ENCODE results near the gene SETD3.
"Not testable (repeated sequence)": the region's sequence is repeated elsewhere in the genome, so short reads cannot be mapped to it uniquely, and the experiment has no call there.

SETD3 gene

DNA sequence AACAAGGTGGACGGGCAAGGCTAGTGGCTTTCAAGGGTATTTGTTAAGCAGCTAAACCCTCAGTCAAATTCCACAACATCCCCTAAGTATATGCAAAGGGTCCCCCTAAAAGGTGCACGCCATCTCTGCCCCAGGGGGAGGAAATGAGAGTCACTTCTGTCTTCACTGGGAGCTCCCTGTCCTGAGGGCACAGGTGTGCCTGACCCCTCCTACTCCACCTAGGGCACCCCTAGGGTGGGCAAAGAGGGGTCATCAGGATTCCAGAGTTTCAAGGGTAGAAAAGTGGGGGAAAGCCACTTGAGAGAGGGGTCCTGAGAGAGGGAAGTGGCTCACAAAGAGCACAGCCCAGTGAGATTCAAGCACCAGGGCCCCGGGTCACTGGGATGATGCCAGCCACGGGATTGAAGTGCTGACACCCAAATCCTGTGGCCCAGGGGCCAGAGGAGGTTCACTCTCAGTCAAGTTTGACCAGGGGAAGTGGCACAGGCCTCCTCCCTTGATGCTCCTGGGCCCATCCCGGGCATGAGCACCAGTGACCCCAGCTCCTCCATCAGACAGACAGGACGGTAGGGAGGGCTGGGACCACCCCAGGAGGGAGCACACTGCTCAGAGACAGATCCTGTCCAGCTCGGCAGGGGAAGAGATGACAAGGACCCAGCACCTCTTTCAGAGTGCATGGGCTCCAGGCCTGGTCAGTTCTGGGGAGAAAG lies 126.3 kb downstream of the SETD3 start:
- no peak for DNase-seq

DNA sequence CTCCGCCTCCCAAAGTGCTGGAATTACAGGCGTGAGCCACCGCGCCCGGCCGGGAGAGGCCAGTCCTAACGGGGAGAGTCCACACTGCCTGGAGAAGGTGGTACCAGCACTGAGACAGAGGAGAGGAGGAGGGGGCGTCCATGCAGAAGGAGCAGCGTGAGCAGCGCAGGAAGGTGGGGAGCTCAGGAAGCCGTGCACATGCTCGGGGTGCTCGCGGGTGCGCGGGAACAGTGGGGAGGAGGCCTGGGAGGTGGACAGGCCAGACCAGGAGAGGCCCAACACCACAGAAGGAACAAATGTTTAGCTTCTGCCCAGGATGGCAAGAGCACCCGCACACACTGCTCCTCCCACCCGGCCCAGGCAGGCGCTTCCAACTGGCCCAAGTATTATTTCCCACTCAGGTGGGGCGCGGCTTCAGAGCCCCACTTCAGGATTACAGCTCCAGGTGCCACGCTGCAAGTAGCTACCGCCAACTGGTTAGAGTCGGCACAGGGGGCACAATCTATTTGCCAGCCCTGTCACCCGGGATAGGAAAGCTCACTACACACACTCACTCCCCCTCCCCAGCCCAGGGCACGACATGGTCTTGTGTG lies 127.9 kb downstream of the SETD3 start:
- no peak for DNase-seq

- DNase-seq = no peak
Observed at GRCh38 chr14:99351166-99352007, 129.3 kb downstream of the SETD3 start.

GRCh38 chr14:99350751-99351150 lies 129.9 kb downstream of the SETD3 start:
- no peak for DNase-seq

GRCh38 chr14:99349721-99350495 lies 130.8 kb downstream of the SETD3 start:
- no peak for DNase-seq

DNA sequence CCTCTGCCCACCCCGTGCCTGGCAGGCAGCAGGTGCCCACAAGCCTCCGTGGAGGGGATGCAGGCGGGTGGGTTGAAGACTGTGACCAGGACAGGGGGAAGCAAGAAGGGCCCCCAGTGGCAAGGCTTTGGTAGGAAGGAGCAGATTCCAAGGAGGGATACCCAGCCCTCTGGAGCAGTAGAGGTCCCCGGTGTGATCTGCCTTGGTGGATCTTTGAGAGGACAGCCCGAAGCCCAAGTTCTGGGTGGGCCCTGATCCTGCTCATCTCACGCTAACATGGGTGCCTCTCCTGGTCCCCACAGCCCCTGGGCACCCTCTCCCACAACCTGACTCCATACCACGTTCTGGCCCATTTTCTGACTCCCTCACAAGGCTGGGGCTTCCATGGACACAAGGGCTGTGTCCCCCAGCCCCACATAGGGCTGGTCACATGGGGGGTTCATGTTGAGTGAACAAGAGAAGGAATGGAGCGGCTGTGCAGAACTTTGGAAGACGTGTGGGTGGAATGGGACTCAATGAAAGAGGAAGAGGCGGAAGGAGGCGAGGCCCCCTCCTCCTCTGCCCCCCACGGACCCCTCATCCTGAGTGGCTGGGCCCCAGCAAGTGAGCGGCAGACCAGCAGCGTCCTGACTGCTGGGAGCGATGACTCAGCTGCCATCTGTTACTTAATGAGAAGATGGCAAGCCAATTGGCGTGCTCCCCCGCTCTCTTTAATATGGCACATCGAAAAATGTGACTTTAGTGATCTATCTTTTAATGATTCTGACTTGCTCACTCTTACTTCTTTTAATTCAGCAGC lies 131.6 kb downstream of the SETD3 start:
- DNase-seq = no peak

GRCh38 chr14:99348231-99348630 lies 132.4 kb downstream of the SETD3 start:
- DNase-seq = not testable (repeated sequence)
